Activated CD4-positive, alpha-beta memory T cell treated with anti-CD3 and anti-CD28 coated beads, Interleukin-2, amount 10 ng/mL, durations not matched to agents 7 days and 5 days (primary cell): Measurements from ENCODE around the gene KRTAP4-7. TPM values are rescaled to one million over a fixed set of nuclear protein-coding genes. Genes with fewer than 3 reads are reported as not detected.
"Not testable (repeated sequence)": the region's sequence is repeated elsewhere in the genome, so short reads cannot be mapped to it uniquely, and the experiment has no call there.

Experiments used
- CTCF ChIA-PET: fragments of 350-600 bp; sonication (Branson Sonifier 250); formaldehyde crosslinking; loops from one replicate; lab custom pipeline; 2021; ENCODE audit warnings: antibody characterized with exemption, inconsistent platforms; lab: Charles Lee
- POLR2A ChIA-PET: fragments of 350-600 bp; sonication (Branson Sonifier 250); formaldehyde crosslinking; loops from one replicate; lab custom pipeline; 2021; ENCODE audit warnings: antibody characterized with exemption; lab: Charles Lee
- DNase-seq: peaks from one replicate; pipeline ENCODE4 v3.0.0-alpha.2; 2020
- H3K27ac Mint-ChIP-seq: one replicate; pipeline ENCODE4 v1.8.0; 2021; ENCODE audit warnings: mild to moderate bottlenecking, mixed read lengths
- H3K27me3 Mint-ChIP-seq: one replicate; pipeline ENCODE4 v1.8.0; 2021; ENCODE audit warnings: mixed read lengths
- H3K36me3 Mint-ChIP-seq: one replicate; pipeline ENCODE4 v1.8.0; 2021; ENCODE audit warnings: low read depth, mixed read lengths
- H3K4me1 Mint-ChIP-seq: one replicate; pipeline ENCODE4 v1.8.0; 2021; ENCODE audit warnings: mixed read lengths
- H3K4me3 Mint-ChIP-seq: one replicate; pipeline ENCODE4 v1.8.0; 2021; ENCODE audit warnings: mild to moderate bottlenecking, mixed read lengths
- H3K9me3 Mint-ChIP-seq: one replicate; pipeline ENCODE4 v1.8.0; 2021; ENCODE audit warnings: mixed read lengths
- total RNA-seq, 2 experiments: library from RNA; stranded (reverse); gene quantifications; one replicate each; pipeline ENCODE4 v1.2.3, GENCODE V29; 2021

KRTAP4-7 gene
- total RNA-seq, 2 experiments from 2014 or later, result not detected

- no peak for DNase-seq
- Mint-ChIP-seq H3K27ac (no peak overlapping the region), H3K4me1 (no peaks in the 10 kb centered on the region), H3K27me3 (peaks cover 12% of the 10 kb centered on the region), H3K9me3 (no peaks in the 10 kb centered on the region), H3K4me3 (no peak overlapping the region), H3K36me3 (no peaks in the 10 kb centered on the region)
- POLR2A ChIA-PET, result no interaction called here
- CTCF ChIA-PET, result no interaction called here
Measured at GRCh38 chr17:41073676-41074075, 10.3 kb upstream of the KRTAP4-7 start.

GRCh38 chr17:41076788-41077187, 7.2 kb upstream of the KRTAP4-7 start:
- Mint-ChIP-seq H3K27me3 (peaks cover 12% of the 10 kb centered on the region), H3K4me1 (no peaks in the 10 kb centered on the region), H3K4me3 (no peak overlapping the region), H3K36me3 (no peaks in the 10 kb centered on the region), H3K27ac (no peak overlapping the region), H3K9me3 (no peaks in the 10 kb centered on the region)
- POLR2A ChIA-PET, result no interaction called here
- DNase-seq, result no peak
- CTCF ChIA-PET, result no interaction called here

- Mint-ChIP-seq H3K4me1 (no peaks in the 10 kb centered on the region), H3K9me3 (no peaks in the 10 kb centered on the region), H3K36me3 (no peaks in the 10 kb centered on the region), H3K27me3 (peaks cover 8% of the 10 kb centered on the region), H3K4me3 (no peak overlapping the region), H3K27ac (no peak overlapping the region)
- CTCF ChIA-PET, result no interaction called here
- POLR2A ChIA-PET, result no interaction called here
- no peak for DNase-seq
Measured at GRCh38 chr17:41082626-41083025, 1.3 kb upstream of the KRTAP4-7 start.

- H3K4me1 Mint-ChIP-seq, H3K36me3 Mint-ChIP-seq, POLR2A ChIA-PET, CTCF ChIA-PET, H3K9me3 Mint-ChIP-seq, H3K27ac Mint-ChIP-seq, DNase-seq, H3K27me3 Mint-ChIP-seq, H3K4me3 Mint-ChIP-seq: not testable (repeated sequence)
Measured at GRCh38 chr17:41083427-41083826, 523 bp upstream of the KRTAP4-7 start.

GRCh38 chr17:41088760-41089352, 4.9 kb downstream of the KRTAP4-7 start:
- CTCF ChIA-PET, H3K4me1 Mint-ChIP-seq, H3K36me3 Mint-ChIP-seq, H3K9me3 Mint-ChIP-seq, DNase-seq, H3K27ac Mint-ChIP-seq, POLR2A ChIA-PET, H3K4me3 Mint-ChIP-seq: not testable (repeated sequence)
- H3K27me3 Mint-ChIP-seq, result peaks cover 12% of the 10 kb centered on the region

GRCh38 chr17:41096055-41096454, 12.1 kb downstream of the KRTAP4-7 start:
- ChIA-PET POLR2A (no interaction called here), CTCF (no interaction called here)
- Mint-ChIP-seq H3K27me3 (peaks cover 10% of the 10 kb centered on the region), H3K9me3 (peaks cover 3% of the 10 kb centered on the region), H3K36me3 (no peaks in the 10 kb centered on the region), H3K4me1 (no peaks in the 10 kb centered on the region), H3K27ac (no peak overlapping the region), H3K4me3 (no peak overlapping the region)
- no peak for DNase-seq

GRCh38 chr17:41098042-41098441, 14.1 kb downstream of the KRTAP4-7 start, which contains the start of gene KRTAP4-8:
TSS of gene KRTAP4-8 (minus strand) at chr17:41098142. CDS start at chr17:41098084, 58 bp downstream.
- no peaks in the 10 kb centered on the region for H3K36me3 Mint-ChIP-seq
- no peaks in the 10 kb centered on the region for H3K9me3 Mint-ChIP-seq
- H3K4me1 Mint-ChIP-seq, result no peaks in the 10 kb centered on the region
- no peak within 1 kb of the TSS for H3K4me3 Mint-ChIP-seq
- H3K27ac Mint-ChIP-seq, result no peak within 1 kb of the TSS
- CTCF ChIA-PET, result no interaction called here
- H3K27me3 Mint-ChIP-seq, result peaks cover 10% of the 10 kb centered on the region
- DNase-seq, result no peak
- POLR2A ChIA-PET, result no interaction called here

GRCh38 chr17:41098481-41098880, 14.5 kb downstream of the KRTAP4-7 start:
- Mint-ChIP-seq H3K9me3 (no peaks in the 10 kb centered on the region), H3K27ac (no peak overlapping the region), H3K4me1 (no peaks in the 10 kb centered on the region), H3K36me3 (no peaks in the 10 kb centered on the region), H3K27me3 (peaks cover 10% of the 10 kb centered on the region), H3K4me3 (no peak overlapping the region)
- DNase-seq, result no peak
- ChIA-PET CTCF (no interaction called here), POLR2A (no interaction called here)

- POLR2A ChIA-PET, CTCF ChIA-PET, H3K9me3 Mint-ChIP-seq, H3K27ac Mint-ChIP-seq, H3K4me3 Mint-ChIP-seq, DNase-seq, H3K36me3 Mint-ChIP-seq, H3K4me1 Mint-ChIP-seq: not testable (repeated sequence)
- peaks cover 10% of the 10 kb centered on the region for H3K27me3 Mint-ChIP-seq
Measured at GRCh38 chr17:41099682-41100480, 15.9 kb downstream of the KRTAP4-7 start.

- no peaks in the 10 kb centered on the region for H3K4me1 Mint-ChIP-seq
Measured at GRCh38 chr17:41101586-41102259, 17.8 kb downstream of the KRTAP4-7 start, which contains the start of gene KRTAP4-16. TSS of gene KRTAP4-16 (minus strand) at chr17:41102209. CDS start at chr17:41102209, 0 bp downstream.

GRCh38 chr17:41103896-41104295, 19.9 kb downstream of the KRTAP4-7 start:
- Mint-ChIP-seq H3K4me1 (no peaks in the 10 kb centered on the region), H3K27me3 (peaks cover 17% of the 10 kb centered on the region), H3K9me3 (no peaks in the 10 kb centered on the region), H3K4me3 (no peak overlapping the region), H3K27ac (no peak overlapping the region), H3K36me3 (no peaks in the 10 kb centered on the region)
- ChIA-PET POLR2A (no interaction called here), CTCF (interaction anchor here (0.6 kb wide), 1 partner anchor 393 kb away, joined by 4 read pairs; no protein-coding TSS in a partner anchor)
- no peak for DNase-seq

More at GRCh38 chr17:41101586-41102259, 17.8 kb downstream of the KRTAP4-7 start, which contains the start of gene KRTAP4-16:
- ChIA-PET CTCF (no interaction called here), POLR2A (no interaction called here)
- H3K9me3 Mint-ChIP-seq, result no peaks in the 10 kb centered on the region
- no peak for DNase-seq
- H3K27me3 Mint-ChIP-seq, result peaks cover 15% of the 10 kb centered on the region
- no peak within 1 kb of the TSS for H3K27ac Mint-ChIP-seq
- H3K4me3 Mint-ChIP-seq, result no peak within 1 kb of the TSS
- H3K36me3 Mint-ChIP-seq, result no peaks in the 10 kb centered on the region

- DNase-seq, POLR2A ChIA-PET: not testable (repeated sequence)
- CTCF ChIA-PET, result interaction anchor here (0.6 kb wide), 1 partner anchor 393 kb away, joined by 4 read pairs; no protein-coding TSS in a partner anchor
Measured at GRCh38 chr17:41104386-41105038, 20.6 kb downstream of the KRTAP4-7 start.

GRCh38 chr17:41105347-41105746, 21.4 kb downstream of the KRTAP4-7 start, which contains the start of gene KRTAP4-9:
TSS of gene KRTAP4-9 (plus strand) at chr17:41105389. CDS start at chr17:41105389, 0 bp downstream.
- H3K36me3 Mint-ChIP-seq, H3K4me3 Mint-ChIP-seq, DNase-seq, POLR2A ChIA-PET, H3K4me1 Mint-ChIP-seq, CTCF ChIA-PET, H3K9me3 Mint-ChIP-seq, H3K27ac Mint-ChIP-seq: not testable (repeated sequence)
- H3K27me3 Mint-ChIP-seq, result peaks cover 13% of the 10 kb centered on the region

More at GRCh38 chr17:41104386-41105038, 20.6 kb downstream of the KRTAP4-7 start:
- H3K4me1 Mint-ChIP-seq, H3K4me3 Mint-ChIP-seq, H3K9me3 Mint-ChIP-seq, H3K36me3 Mint-ChIP-seq, H3K27ac Mint-ChIP-seq: not testable (repeated sequence)
- peaks cover 18% of the 10 kb centered on the region for H3K27me3 Mint-ChIP-seq
